ENCODE data around the gene GFPT1. TPM values are rescaled to one million over a fixed set of nuclear protein-coding genes. Genes with fewer than 3 reads are reported as not detected.

GFPT1 gene
- total and polyA plus RNA-seq, 2 experiments from 2014 or later = 60.8 to 62.0 TPM

- TF ChIP-seq EZH2phosphoT487 (IDR thresholded peaks at IDR 0.05; ENCODE audit: unreplicated experiment) = no peak
- no peak for TF ChIP-seq JUNB (IDR thresholded peaks at IDR 0.05; ENCODE audit: unreplicated experiment)
- TF ChIP-seq STAT1 (IDR thresholded peaks at IDR 0.05; ENCODE audit: unreplicated experiment) = no peak
- TF ChIP-seq EZH2 (IDR thresholded peaks at IDR 0.05; ENCODE audit: low read depth, unreplicated experiment) = no peak
- TF ChIP-seq, protein P1, sequence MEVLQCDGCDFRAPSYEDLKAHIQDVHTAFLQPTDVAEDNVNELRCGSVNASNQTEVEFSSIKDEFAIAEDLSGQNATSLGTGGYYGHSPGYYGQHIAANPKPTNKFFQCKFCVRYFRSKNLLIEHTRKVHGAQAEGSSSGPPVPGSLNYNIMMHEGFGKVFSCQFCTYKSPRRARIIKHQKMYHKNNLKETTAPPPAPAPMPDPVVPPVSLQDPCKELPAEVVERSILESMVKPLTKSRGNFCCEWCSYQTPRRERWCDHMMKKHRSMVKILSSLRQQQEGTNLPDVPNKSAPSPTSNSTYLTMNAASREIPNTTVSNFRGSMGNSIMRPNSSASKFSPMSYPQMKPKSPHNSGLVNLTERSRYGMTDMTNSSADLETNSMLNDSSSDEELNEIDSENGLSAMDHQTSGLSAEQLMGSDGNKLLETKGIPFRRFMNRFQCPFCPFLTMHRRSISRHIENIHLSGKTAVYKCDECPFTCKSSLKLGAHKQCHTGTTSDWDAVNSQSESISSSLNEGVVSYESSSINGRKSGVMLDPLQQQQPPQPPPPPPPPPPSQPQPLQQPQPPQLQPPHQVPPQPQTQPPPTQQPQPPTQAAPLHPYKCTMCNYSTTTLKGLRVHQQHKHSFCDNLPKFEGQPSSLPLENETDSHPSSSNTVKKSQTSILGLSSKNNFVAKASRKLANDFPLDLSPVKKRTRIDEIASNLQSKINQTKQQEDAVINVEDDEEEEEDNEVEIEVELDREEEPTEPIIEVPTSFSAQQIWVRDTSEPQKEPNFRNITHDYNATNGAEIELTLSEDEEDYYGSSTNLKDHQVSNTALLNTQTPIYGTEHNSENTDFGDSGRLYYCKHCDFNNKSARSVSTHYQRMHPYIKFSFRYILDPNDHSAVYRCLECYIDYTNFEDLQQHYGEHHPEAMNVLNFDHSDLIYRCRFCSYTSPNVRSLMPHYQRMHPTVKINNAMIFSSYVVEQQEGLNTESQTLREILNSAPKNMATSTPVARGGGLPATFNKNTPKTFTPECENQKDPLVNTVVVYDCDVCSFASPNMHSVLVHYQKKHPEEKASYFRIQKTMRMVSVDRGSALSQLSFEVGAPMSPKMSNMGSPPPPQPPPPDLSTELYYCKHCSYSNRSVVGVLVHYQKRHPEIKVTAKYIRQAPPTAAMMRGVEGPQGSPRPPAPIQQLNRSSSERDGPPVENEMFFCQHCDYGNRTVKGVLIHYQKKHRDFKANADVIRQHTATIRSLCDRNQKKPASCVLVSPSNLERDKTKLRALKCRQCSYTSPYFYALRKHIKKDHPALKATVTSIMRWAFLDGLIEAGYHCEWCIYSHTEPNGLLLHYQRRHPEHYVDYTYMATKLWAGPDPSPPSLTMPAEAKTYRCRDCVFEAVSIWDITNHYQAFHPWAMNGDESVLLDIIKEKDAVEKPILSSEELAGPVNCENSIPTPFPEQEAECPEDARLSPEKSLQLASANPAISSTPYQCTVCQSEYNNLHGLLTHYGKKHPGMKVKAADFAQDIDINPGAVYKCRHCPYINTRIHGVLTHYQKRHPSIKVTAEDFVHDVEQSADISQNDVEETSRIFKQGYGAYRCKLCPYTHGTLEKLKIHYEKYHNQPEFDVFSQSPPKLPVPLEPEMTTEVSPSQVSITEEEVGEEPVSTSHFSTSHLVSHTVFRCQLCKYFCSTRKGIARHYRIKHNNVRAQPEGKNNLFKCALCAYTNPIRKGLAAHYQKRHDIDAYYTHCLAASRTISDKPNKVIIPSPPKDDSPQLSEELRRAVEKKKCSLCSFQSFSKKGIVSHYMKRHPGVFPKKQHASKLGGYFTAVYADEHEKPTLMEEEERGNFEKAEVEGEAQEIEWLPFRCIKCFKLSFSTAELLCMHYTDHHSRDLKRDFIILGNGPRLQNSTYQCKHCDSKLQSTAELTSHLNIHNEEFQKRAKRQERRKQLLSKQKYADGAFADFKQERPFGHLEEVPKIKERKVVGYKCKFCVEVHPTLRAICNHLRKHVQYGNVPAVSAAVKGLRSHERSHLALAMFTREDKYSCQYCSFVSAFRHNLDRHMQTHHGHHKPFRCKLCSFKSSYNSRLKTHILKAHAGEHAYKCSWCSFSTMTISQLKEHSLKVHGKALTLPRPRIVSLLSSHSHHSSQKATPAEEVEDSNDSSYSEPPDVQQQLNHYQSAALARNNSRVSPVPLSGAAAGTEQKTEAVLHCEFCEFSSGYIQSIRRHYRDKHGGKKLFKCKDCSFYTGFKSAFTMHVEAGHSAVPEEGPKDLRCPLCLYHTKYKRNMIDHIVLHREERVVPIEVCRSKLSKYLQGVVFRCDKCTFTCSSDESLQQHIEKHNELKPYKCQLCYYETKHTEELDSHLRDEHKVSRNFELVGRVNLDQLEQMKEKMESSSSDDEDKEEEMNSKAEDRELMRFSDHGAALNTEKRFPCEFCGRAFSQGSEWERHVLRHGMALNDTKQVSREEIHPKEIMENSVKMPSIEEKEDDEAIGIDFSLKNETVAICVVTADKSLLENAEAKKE (CRISPR knock-in tag; IDR thresholded peaks at IDR 0.05) = no peak
These were observed 51.7 kb downstream of the GFPT1 start (continued) for GRCh38 chr2:69335311-69335710.

DNA sequence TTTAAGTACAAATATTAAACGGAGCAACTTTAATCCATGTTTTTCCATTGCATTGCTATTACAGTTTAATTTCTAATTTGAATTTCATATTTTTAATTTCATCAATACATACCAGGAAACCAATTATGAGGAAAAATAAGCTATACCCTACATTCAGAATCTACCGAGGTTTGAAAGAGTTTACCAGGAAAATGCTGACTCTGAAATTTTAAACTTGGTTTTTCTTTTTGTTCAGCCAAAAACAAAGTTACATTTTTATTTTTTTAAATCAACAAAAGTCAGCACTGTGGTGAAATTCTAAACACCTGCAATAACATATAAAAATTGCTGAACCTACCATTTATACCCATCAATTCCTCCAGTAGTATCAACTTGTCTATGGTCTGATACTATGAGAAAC lies 53.7 kb downstream of the GFPT1 start:
- Histone ChIP-seq H3K4me1 (ENCODE audit: insufficient read depth) (no peaks in the 10 kb centered on the region), H3K4me3 (no peak overlapping the region), H3K36me3 (ENCODE audit: insufficient read depth) (peaks cover 24% of the 10 kb centered on the region; the same call in 1 of the 2 replicates), H3K4me2 (no peak overlapping the region), H4K20me1 (replicated peaks; ENCODE audit: insufficient read depth) (no peaks in the 10 kb centered on the region), H3K27me3 (ENCODE audit: insufficient read depth) (no peaks in the 10 kb centered on the region), H3F3A (replicated peaks; ENCODE audit: low read depth) (no peaks in the 10 kb centered on the region), H3K9me2 (ENCODE audit: insufficient read depth) (no peaks in the 10 kb centered on the region), H2AFZ (no peak overlapping the region), H3K79me2 (replicated peaks; ENCODE audit: insufficient read depth) (no peaks in the 10 kb centered on the region), H3K27ac (ENCODE audit: low read depth) (no peak overlapping the region)
- ATAC-seq = no peak
- H3K36me3 Mint-ChIP-seq (ENCODE audit: low read depth) = peaks cover 52% of the 10 kb centered on the region; the same call in 2 of the 3 replicates
- DNase-seq (ENCODE audit: low spot score) = no peak
- H3K4me1 Mint-ChIP-seq = no peaks in the 10 kb centered on the region
- H3K27me3 Mint-ChIP-seq (ENCODE audit: insufficient read depth, low read depth, poor library complexity) = peaks cover 2% of the 10 kb centered on the region
- H3K4me3 Mint-ChIP-seq = no peak overlapping the region
- H3K9me3 Mint-ChIP-seq = no peaks in the 10 kb centered on the region
- TF ChIP-seq CREB1 (CRISPR knock-in tag; IDR thresholded peaks at IDR 0.05; ENCODE audit: low read depth) (no peak), ZNF114 (CRISPR knock-in tag; IDR thresholded peaks at IDR 0.05) (no peak)
- H3K27ac Mint-ChIP-seq = no peak overlapping the region

Data from GM23338 (cell line).